HL-60 (cell line): ENCODE measurements around the gene CYP2R1.

Experiments used
- DNase-seq, 2 experiments: peaks; one replicate each; pipeline ENCODE4 v3.0.0-alpha.2; 2010 to 2020; ENCODE audit warnings: low read depth in 1 of 2, low spot score in 1 of 2
- H3K27ac ChIP-seq: fragments of 250-450 bp; sonication (Bioruptor Pico); replicated peaks from 2 replicates; pipeline ENCODE4 v1.5.1; 2020; ENCODE audit warnings: mild to moderate bottlenecking, moderate library complexity
- H3K27me3 ChIP-seq: fragments of 250-450 bp; sonication (Bioruptor Pico); 2 replicates; pipeline ENCODE4 v1.5.1; 2021; ENCODE audit warnings: mild to moderate bottlenecking, moderate library complexity; ENCODE audit not compliant: insufficient read depth, poor library complexity, severe bottlenecking
- H3K4me3 ChIP-seq: replicated peaks from 2 replicates; pipeline ENCODE4 v1.5.1; 2011; ENCODE audit warnings: mild to moderate bottlenecking, control low read depth, low read length; ENCODE audit not compliant: insufficient read depth
- GABPA ChIP-seq: IDR thresholded peaks from 2 replicates; pipeline ENCODE4 v1.6.1; 2012; ENCODE audit warnings: low read depth
- POLR2AphosphoS5 ChIP-seq: IDR thresholded peaks from 2 replicates; pipeline ENCODE4 v1.6.1; 2012; ENCODE audit warnings: low read depth
- REST ChIP-seq: IDR thresholded peaks from 2 replicates; pipeline ENCODE4 v1.6.1; 2012; ENCODE audit warnings: low read depth; ENCODE audit not compliant: insufficient replicate concordance
- SPI1 ChIP-seq: IDR thresholded peaks from 2 replicates; pipeline ENCODE4 v1.6.1; 2012; ENCODE audit warnings: low read depth, mild to moderate bottlenecking, borderline replicate concordance
- TF ChIP-seq, protein P1 (sequence below): IDR thresholded peaks from one replicate; pipeline ENCODE4 v1.5.1; 2011; ENCODE audit warnings: low read length, control low read depth, inconsistent platforms; ENCODE audit not compliant: insufficient read depth

The CYP2R1 gene

GRCh38 chr11:14906578-14906977 is 14.5 kb upstream of the CYP2R1 start:
- no peak for DNase-seq
- TF ChIP-seq, protein P1, sequence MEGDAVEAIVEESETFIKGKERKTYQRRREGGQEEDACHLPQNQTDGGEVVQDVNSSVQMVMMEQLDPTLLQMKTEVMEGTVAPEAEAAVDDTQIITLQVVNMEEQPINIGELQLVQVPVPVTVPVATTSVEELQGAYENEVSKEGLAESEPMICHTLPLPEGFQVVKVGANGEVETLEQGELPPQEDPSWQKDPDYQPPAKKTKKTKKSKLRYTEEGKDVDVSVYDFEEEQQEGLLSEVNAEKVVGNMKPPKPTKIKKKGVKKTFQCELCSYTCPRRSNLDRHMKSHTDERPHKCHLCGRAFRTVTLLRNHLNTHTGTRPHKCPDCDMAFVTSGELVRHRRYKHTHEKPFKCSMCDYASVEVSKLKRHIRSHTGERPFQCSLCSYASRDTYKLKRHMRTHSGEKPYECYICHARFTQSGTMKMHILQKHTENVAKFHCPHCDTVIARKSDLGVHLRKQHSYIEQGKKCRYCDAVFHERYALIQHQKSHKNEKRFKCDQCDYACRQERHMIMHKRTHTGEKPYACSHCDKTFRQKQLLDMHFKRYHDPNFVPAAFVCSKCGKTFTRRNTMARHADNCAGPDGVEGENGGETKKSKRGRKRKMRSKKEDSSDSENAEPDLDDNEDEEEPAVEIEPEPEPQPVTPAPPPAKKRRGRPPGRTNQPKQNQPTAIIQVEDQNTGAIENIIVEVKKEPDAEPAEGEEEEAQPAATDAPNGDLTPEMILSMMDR: no peak
- Histone ChIP-seq H3K27me3 (no peaks in the 10 kb centered on the region), H3K27ac (no peak overlapping the region), H3K4me3 (no peak overlapping the region)

GRCh38 chr11:14905104-14906033 is 13.3 kb upstream of the CYP2R1 start:
- peak in 1 of 2 experiments; percentile 50 for DNase-seq
- H3K27ac ChIP-seq: no peak overlapping the region
- H3K27me3 ChIP-seq: no peaks in the 10 kb centered on the region
- TF ChIP-seq POLR2AphosphoS5 (no peak), SPI1 (no peak), GABPA (no peak)
- TF ChIP-seq, protein P1: no peak
- peak overlapping the region; percentile 30 for H3K4me3 ChIP-seq

GRCh38 chr11:14904745-14905103 is 12.7 kb upstream of the CYP2R1 start:
- no peaks in the 10 kb centered on the region for H3K27me3 ChIP-seq
- TF ChIP-seq, protein P1: peak; percentile 22
- no peak for TF ChIP-seq REST
- no peak for TF ChIP-seq SPI1
- DNase-seq: peak in 1 of 2 experiments; percentile 73
- no peak overlapping the region for H3K27ac ChIP-seq
- peak overlapping the region; percentile 30 for H3K4me3 ChIP-seq

DNA sequence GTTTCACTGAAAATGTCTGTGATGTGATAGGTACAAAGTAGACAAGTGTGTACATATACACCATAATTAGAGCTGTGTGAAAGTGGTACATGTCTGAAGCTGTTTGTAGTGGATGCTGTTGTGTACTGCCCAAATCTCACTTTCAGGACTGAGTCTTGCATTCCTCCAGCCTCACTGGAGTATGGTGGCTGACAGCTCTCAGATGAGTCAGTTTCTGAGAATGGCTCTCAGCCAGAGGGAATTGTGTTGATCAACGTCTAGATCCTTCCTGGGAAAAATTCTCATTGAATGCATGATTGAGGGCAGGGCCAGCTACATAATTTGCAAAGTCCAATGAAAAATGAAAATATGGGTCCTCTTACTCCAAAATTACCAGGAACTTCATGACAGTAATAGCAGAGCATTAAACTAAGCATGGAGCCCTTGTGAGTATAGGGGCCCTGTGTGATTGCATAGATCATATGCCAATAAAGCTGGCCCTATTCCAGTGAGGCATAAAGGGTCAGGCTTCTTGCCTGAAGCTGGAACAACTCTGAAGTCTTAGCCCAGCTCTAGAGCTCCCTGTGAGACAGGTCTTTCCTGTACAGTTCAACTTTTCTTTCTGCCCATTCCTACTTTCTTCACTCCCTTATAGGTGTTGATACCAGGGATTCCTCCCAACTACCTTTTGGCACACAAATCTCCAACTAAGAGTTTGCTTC is 10.8 kb upstream of the CYP2R1 start:
- DNase-seq: no peak
- Histone ChIP-seq H3K27ac (no peak overlapping the region), H3K27me3 (no peaks in the 10 kb centered on the region), H3K4me3 (no peak overlapping the region)
- TF ChIP-seq REST (no peak), SPI1 (no peak), POLR2AphosphoS5 (no peak), GABPA (no peak)
- TF ChIP-seq, protein P1: no peak
